ENCODE data around the gene PCDHGA11. TPM values are rescaled to one million over a fixed set of nuclear protein-coding genes. Genes with fewer than 3 reads are reported as not detected.

The PCDHGA11 gene
- total and polyA plus RNA-seq, 10 of the 15 experiments (the other 5 are each of a cell fraction or from before 2014, with no cell fraction given): 0.21 to 3.4 (median 2.2) TPM

- DNase-seq (ENCODE audit: low read depth, low spot score) (no peak), FAIRE-seq (no peak), ATAC-seq (no peak)
- no peak overlapping the region for H3K4me2 ChIP-seq (ENCODE audit: control insufficient read depth, insufficient read depth)
- H3K79me2 ChIP-seq (ENCODE audit: control insufficient read depth, insufficient read depth, low read length): no peaks in the 10 kb centered on the region
- H3K27me3 ChIP-seq (replicated peaks in 1 of 2; ENCODE audit: control insufficient read depth in 2 of 2, insufficient read depth in 2 of 2, low read length in 1 of 2): no peaks in the 10 kb centered on the region
- H3K27ac ChIP-seq (ENCODE audit: control insufficient read depth, insufficient read depth): no peak overlapping the region
- H3K9ac ChIP-seq (ENCODE audit: control insufficient read depth, insufficient read depth, low read length): no peak overlapping the region
- ChIA-PET POLR2A (no interaction called here), RAD21 (ENCODE audit: unreplicated experiment) (no interaction called here), SMC1A (ENCODE audit: uncharacterized antibody, unreplicated experiment) (no interaction called here), CTCF (interaction anchor here (1.0 to 2.2 kb wide), 2 partner anchors 21 to 34 kb away, joined by 3 to 8 read pairs; partner anchors contain the start of genes PCDHGA11 and PCDHGC3)
- intact Hi-C loops (cut with micrococcal nuclease; ENCODE audit: unreplicated experiment): no loop called here
- no peak overlapping the region for H2AFZ ChIP-seq (ENCODE audit: control insufficient read depth, low read depth, low read length)
- no TSS peak for BruUV-seq (replicated peaks)
- no peaks in the 10 kb centered on the region for H4K20me1 ChIP-seq (ENCODE audit: control insufficient read depth, insufficient read depth)
- TF ChIP-seq SRF (IDR thresholded peaks at IDR 0.05; ENCODE audit: low read depth in 2 of 2, low read length in 2 of 2) (no peak), MEF2B (IDR thresholded peaks at IDR 0.05; ENCODE audit: partially characterized antibody, poor library complexity, severe bottlenecking) (no peak), HDAC6 (IDR thresholded peaks at IDR 0.05; ENCODE audit: unreplicated experiment) (no peak), MYC (IDR thresholded peaks at IDR 0.05; ENCODE audit: insufficient read depth, insufficient read length, insufficient replicate concordance, low read length, severe bottlenecking) (no peak), SUPT20H (IDR thresholded peaks at IDR 0.05; ENCODE audit: borderline replicate concordance, control insufficient read depth, low read depth, low read length) (no peak)
- no peak overlapping the region for H3K4me3 ChIP-seq
- in situ Hi-C loops (cut with MboI): no loop called here
- no peaks in the 10 kb centered on the region for H3K4me1 ChIP-seq (ENCODE audit: control insufficient read depth, insufficient read depth, low read length)
- no peaks in the 10 kb centered on the region; the same call in 2 of the 3 replicates for H3K9me3 ChIP-seq (replicated peaks; ENCODE audit: control insufficient read depth, insufficient read depth, low read length)
- H3K36me3 ChIP-seq (ENCODE audit: control insufficient read depth in 2 of 2, insufficient read depth in 2 of 2, low read length in 1 of 2): no peaks in the 10 kb centered on the region
- 96% methylated on average over 48 of the region's 50 CpGs for WGBS (ENCODE audit: insufficient coverage, insufficient replicate concordance, low lambda C conversion rate, missing lambda C conversion rate)
These were observed 20.8 kb downstream of the PCDHGA11 start for GRCh38 chr5:141441571-141442170.

- ChIA-PET SMC1A (ENCODE audit: uncharacterized antibody, unreplicated experiment) (interaction anchor here (1.2 to 3.3 kb wide), 4 partner anchors 10 to 98 kb away, joined by 3 to 19 read pairs (median 3); partner anchors contain the start of genes PCDHGA11 and PCDHGC3), CTCF (interaction anchor here (1.3 to 2.0 kb wide), 4 partner anchors 10 to 127 kb away, joined by 3 to 12 read pairs (median 4); partner anchors contain the start of gene PCDHGC3), RAD21 (ENCODE audit: unreplicated experiment) (interaction anchor here (3.5 kb wide), 1 partner anchor 11 kb away, joined by 17 read pairs; the partner anchor contains the start of gene PCDHGC3), POLR2A (no interaction called here)
- WGBS (ENCODE audit: insufficient coverage, insufficient replicate concordance, low lambda C conversion rate, missing lambda C conversion rate): 98% methylated on average over 3 of the region's 3 CpGs
- no peaks in the 10 kb centered on the region for H3K4me1 ChIP-seq (ENCODE audit: control insufficient read depth, insufficient read depth, low read length)
- no TSS peak for BruUV-seq (replicated peaks)
- no peak for ATAC-seq
- no peak overlapping the region for H3K4me3 ChIP-seq
- intact Hi-C loops (cut with micrococcal nuclease; ENCODE audit: unreplicated experiment) (no loop called here), in situ Hi-C loops (cut with MboI) (no loop called here)
- no peak for FAIRE-seq
- no peaks in the 10 kb centered on the region for H3K9me3 ChIP-seq (replicated peaks; ENCODE audit: control insufficient read depth, insufficient read depth, low read length)
- no peak for TF ChIP-seq TARDBP (IDR thresholded peaks at IDR 0.05; ENCODE audit: borderline replicate concordance)
- no peak for TF ChIP-seq E2F4 (IDR thresholded peaks at IDR 0.05; ENCODE audit: low read depth, low read length)
- no peak for TF ChIP-seq FOXK2 (IDR thresholded peaks at IDR 0.05)
- TF ChIP-seq USF2 (IDR thresholded peaks at IDR 0.05; ENCODE audit: borderline replicate concordance, low read depth, low read length): no peak
- no peak for TF ChIP-seq DPF2 (IDR thresholded peaks at IDR 0.05)
- no peak for TF ChIP-seq TCF7 (IDR thresholded peaks at IDR 0.05; ENCODE audit: borderline replicate concordance)
- H2AFZ ChIP-seq (ENCODE audit: control insufficient read depth, low read depth, low read length): no peak overlapping the region
- no peaks in the 10 kb centered on the region for H3K27me3 ChIP-seq (replicated peaks in 1 of 2; ENCODE audit: control insufficient read depth in 2 of 2, insufficient read depth in 2 of 2, low read length in 1 of 2)
- no peak overlapping the region for H3K27ac ChIP-seq (ENCODE audit: control insufficient read depth, insufficient read depth)
- no peaks in the 10 kb centered on the region for H4K20me1 ChIP-seq (ENCODE audit: control insufficient read depth, insufficient read depth)
- H3K4me2 ChIP-seq (ENCODE audit: control insufficient read depth, insufficient read depth): no peak overlapping the region
- H3K79me2 ChIP-seq (ENCODE audit: control insufficient read depth, insufficient read depth, low read length): no peaks in the 10 kb centered on the region
- DNase-seq (ENCODE audit: low read depth, low spot score): no peak
- H3K9ac ChIP-seq (ENCODE audit: control insufficient read depth, insufficient read depth, low read length): no peak overlapping the region
- H3K36me3 ChIP-seq (ENCODE audit: control insufficient read depth in 2 of 2, insufficient read depth in 2 of 2, low read length in 1 of 2): no peaks in the 10 kb centered on the region
These were observed 44.5 kb downstream of the PCDHGA11 start for GRCh38 chr5:141465351-141465750.
